Measurements from ENCODE around the gene HOXA9. TPM values are rescaled to one million over a fixed set of nuclear protein-coding genes. Genes with fewer than 3 reads are reported as not detected.

The HOXA9 gene
- total and polyA plus RNA-seq, 9 donors = 0.12 to 2.5 (median 0.57) TPM; not detected in 1

GRCh38 chr7:27191161-27191731, 25.9 kb upstream of the HOXA9 start:
- Histone ChIP-seq H3K9me3 (no peaks in the 10 kb centered on the region), H3K27me3 (peaks cover 8% of the 10 kb centered on the region), H3K36me3 (no peaks in the 10 kb centered on the region), H3K27ac (no peak overlapping the region), H3K4me1 (ENCODE audit: insufficient read depth) (peaks cover 2% of the 10 kb centered on the region), H3K4me3 (peak overlapping the region; percentile 38)
- no peak for TF ChIP-seq CTCF (IDR thresholded peaks at IDR 0.05)
- no peak for TF ChIP-seq POLR2A (IDR thresholded peaks at IDR 0.05)
- intact Hi-C loops (cut with DNase I) = loop anchor here in 1 of 4 donors (10.0 kb wide), 1 partner anchor 584 kb away; no protein-coding TSS in a partner anchor
- no peak for DNase-seq
- 35 to 56% (median 41%) methylated on average over 15 of the region's 15 CpGs for WGBS, 3 donors

- DNase-seq = no peak
- Histone ChIP-seq H3K4me1 (ENCODE audit: insufficient read depth) (peaks cover 2% of the 10 kb centered on the region), H3K9me3 (no peaks in the 10 kb centered on the region), H3K27me3 (peaks cover 11% of the 10 kb centered on the region), H3K27ac (no peak overlapping the region), H3K4me3 (no peak overlapping the region), H3K36me3 (no peaks in the 10 kb centered on the region)
- intact Hi-C loops (cut with DNase I) = loop anchor here in 2 of 4 donors (10.0 kb wide), 2 partner anchors 585 to 1325 kb away; no protein-coding TSS in a partner anchor
- 43 to 65% (median 58%) methylated on average over 7 of the region's 7 CpGs for WGBS, 3 donors
- no peak for TF ChIP-seq CTCF (IDR thresholded peaks at IDR 0.05)
- TF ChIP-seq POLR2A (IDR thresholded peaks at IDR 0.05) = no peak
- TF ChIP-seq EP300 (IDR thresholded peaks at IDR 0.05) = no peak
Observed at GRCh38 chr7:27189997-27190748, 24.8 kb upstream of the HOXA9 start.

- Histone ChIP-seq H3K27me3 (peaks cover 18% of the 10 kb centered on the region), H3K9me3 (no peaks in the 10 kb centered on the region), H3K36me3 (no peaks in the 10 kb centered on the region), H3K27ac (no peak overlapping the region), H3K4me1 (ENCODE audit: insufficient read depth) (peaks cover 4% of the 10 kb centered on the region), H3K4me3 (peak overlapping the region; percentile 39)
- peak in 1 of 5 donors; percentile 12 for DNase-seq
- no peak for TF ChIP-seq CTCF (IDR thresholded peaks at IDR 0.05)
- TF ChIP-seq EP300 (IDR thresholded peaks at IDR 0.05) = no peak
- no peak for TF ChIP-seq POLR2A (IDR thresholded peaks at IDR 0.05)
- 12 to 35% (median 28%) methylated on average over 22 of the region's 22 CpGs for WGBS, 3 donors
- intact Hi-C loops (cut with DNase I) = loop anchor here in 1 of 4 donors (10.0 kb wide), 1 partner anchor 1325 kb away; no protein-coding TSS in a partner anchor
Observed at GRCh38 chr7:27189295-27189996, 24.1 kb upstream of the HOXA9 start.

Data from ovary (tissue), 9 donors.